Omental fat pad (tissue), 4 donors: ENCODE measurements around the gene TPM2. TPM values are rescaled to one million over a fixed set of nuclear protein-coding genes. Genes with fewer than 3 reads are reported as not detected.

ENCODE experiments used
- ATAC-seq: fragments of 150-250 bp; one replicate; pipeline ENCODE4 v1.9.1; 2016; ENCODE audit warnings: mild to moderate bottlenecking, moderate library complexity; ENCODE audit not compliant: low FRiP score
- DNase-seq: peaks from one replicate; pipeline ENCODE4 v3.0.0-alpha.2; 2019; ENCODE audit warnings: low spot score
- CTCF ChIP-seq, 3 donors: fragments of 450-650 bp; IDR thresholded peaks; one replicate each; pipeline ENCODE4 v1.5.1; 2016 to 2017; ENCODE audit warnings: antibody characterized with exemption in 3 of 3, mild to moderate bottlenecking in 3 of 3, moderate library complexity in 2 of 3
- total RNA-seq, 4 donors: library from RNA; depleted of rRNA; stranded (reverse); fragments of >200 nt; gene quantifications; one replicate each; pipeline ENCODE4 v1.1.0, GENCODE V29; 2016

TPM2 gene
- 100 to 1,000 TPM; 150 to 301 (median 237) TPM for total RNA-seq

- ATAC-seq: peak; percentile 30
Measured at GRCh38 chr9:35689542-35690293, at the start of gene TPM2. Gene TPM2, minus strand, starts transcription at chr9:35689925. Its CDS starts 108 bp downstream, at chr9:35689817.

GRCh38 chr9:35738924-35739323 is 49.2 kb upstream of the TPM2 start:
- no peak for DNase-seq
- no peak for TF ChIP-seq CTCF (IDR thresholded peaks at IDR 0.05)
- ATAC-seq: no peak

More at GRCh38 chr9:35689542-35690293, at the start of gene TPM2:
- DNase-seq: no peak
- TF ChIP-seq CTCF (IDR thresholded peaks at IDR 0.05): no peak

GRCh38 chr9:35738186-35738585 is 48.5 kb upstream of the TPM2 start:
- DNase-seq: no peak
- no peak for TF ChIP-seq CTCF (IDR thresholded peaks at IDR 0.05)
- ATAC-seq: no peak

GRCh38 chr9:35737143-35737542 is 47.4 kb upstream of the TPM2 start:
- no peak for ATAC-seq

GRCh38 chr9:35736201-35736633 is 46.5 kb upstream of the TPM2 start:
- TF ChIP-seq CTCF (IDR thresholded peaks at IDR 0.05): peak in 1 of 3 donors; percentile 13
- DNase-seq (no peak), ATAC-seq (no peak)

More at GRCh38 chr9:35737143-35737542, 47.4 kb upstream of the TPM2 start:
- no peak for DNase-seq
- no peak for TF ChIP-seq CTCF (IDR thresholded peaks at IDR 0.05)

GRCh38 chr9:35734096-35734495 is 44.4 kb upstream of the TPM2 start:
- DNase-seq: no peak
- no peak for ATAC-seq
- no peak for TF ChIP-seq CTCF (IDR thresholded peaks at IDR 0.05)
